Stimulated activated CD4-positive, alpha-beta T cell treated with anti-CD3 and anti-CD28 coated beads, Interleukin-15, amount 100 ng/mL, for 24 hours (primary cell): ENCODE data around the gene TRIM65.

Experiments used
- DNase-seq: peaks from one replicate; pipeline ENCODE4 v3.0.0-alpha.2; 2020

The TRIM65 gene

DNA sequence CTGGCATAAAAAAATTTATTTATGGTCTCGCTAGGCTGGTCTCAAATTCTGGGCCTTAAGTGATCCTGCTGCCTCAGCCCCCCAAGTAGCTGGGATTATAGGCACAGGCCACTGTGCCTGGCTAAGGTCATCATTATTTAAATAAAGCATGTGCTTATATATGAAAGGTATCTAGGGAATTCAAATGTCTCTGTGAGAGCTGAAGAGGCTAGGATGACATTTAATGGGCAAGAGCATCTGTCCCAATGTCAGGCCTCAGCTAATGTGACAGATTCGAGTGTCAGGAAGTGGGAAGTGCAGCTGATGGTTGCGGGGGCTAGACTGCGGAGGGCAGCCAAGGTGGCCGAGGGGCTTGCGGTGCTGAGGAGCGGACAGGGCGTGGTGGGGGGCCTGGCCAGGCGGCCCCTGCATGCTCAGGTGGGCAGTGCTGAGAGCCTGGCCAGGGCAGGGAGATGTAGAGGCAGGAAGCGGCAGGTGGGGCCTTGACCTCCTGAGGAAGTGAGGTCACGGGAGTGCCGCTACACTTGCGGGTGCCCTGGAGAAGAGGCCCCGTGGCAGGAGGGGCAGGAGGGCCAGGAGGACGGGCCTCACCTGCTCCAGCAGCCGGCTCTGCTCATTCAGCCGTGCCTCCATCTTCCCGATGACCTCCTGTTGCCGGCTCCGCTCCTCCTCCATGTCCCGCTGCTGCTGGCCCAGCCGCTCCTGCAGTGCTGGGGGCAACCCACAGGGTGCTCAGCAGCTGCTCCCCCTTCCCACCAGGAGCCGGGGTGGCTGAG lies 20.6 kb upstream of the TRIM65 start:
- no peak for DNase-seq

DNA sequence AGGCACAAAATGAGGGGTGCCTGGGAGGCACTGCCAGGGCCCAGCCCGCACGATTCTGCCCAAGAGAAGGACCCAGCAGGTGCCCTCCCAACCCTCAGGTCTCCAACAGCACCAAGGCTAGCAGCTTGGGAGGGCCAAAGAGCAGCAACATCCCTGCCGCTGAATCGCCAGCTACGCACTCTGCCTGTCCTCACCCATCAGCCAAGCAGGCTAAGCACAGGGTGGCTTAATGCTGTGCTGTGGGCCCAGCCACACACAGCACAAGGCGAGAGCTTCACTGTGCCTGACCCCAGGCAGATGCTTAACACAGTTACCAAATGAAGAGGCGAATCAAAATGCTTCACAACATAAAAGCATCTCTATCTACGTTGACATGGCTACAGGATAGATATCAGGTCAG lies 18.5 kb upstream of the TRIM65 start:
- no peak for DNase-seq

DNA sequence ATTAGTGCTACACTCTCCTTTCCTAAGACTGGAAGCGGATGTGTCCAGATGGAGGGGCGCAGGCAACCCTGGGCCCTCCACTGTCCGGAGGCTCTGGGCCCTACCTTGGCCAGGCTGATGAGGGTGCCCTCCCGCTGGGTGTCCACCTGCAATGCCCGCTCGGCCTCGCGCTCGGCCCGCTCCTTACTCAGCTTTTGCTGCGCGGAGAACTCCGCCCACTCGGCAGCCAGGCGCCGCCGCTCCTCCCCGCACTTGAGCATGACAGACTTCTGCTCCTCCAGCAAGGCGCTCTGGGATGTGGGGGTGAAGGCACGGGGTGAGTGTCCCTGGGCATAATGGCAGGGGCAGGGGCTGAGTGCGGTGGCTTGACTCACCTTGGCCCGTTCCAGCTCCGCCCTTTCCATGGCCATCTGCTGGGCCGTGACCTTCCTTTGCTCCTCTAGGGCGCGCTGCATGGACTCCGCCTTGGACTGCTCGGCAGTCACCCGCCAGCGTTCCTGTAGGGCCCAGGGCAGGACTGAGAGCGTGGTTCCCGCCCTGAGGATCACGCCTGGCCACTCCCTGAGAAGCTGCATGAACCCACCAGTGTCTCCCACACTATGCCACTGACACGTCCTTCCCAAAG lies 18.0 kb upstream of the TRIM65 start:
- DNase-seq = no peak

DNA sequence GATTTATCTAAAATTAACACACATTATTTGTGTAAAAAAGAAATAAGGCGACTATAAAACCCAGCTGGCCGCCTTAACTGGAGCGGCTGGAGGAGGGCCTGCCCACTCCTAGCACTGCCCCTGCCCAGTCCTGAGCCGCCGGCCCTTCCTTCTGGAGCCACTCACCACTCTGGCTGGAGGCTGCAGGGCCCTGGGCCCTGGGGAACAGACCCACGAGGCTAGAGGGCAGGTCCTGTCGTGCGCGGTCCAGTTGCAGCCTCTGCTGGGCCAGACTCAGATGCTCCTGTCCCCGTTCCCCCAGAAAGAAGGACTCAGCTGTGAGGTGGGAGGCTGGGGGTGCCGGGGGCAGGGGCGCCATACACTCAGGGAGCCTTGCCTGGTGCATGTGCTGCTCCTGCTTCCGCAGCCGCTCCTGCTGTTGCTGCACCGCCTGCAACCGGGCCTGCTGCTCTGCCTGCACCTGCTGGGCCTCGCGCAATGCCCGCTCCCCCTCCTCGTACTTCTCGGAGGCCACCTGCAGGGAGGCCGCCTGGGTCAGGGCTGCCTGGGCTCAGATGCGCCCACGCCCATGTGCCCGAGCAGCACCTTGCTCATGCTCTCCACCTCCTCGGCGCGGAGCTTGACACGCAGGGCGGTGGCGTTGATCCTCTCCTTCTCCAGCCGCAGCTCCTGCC lies 16.9 kb upstream of the TRIM65 start:
- no peak for DNase-seq

DNA sequence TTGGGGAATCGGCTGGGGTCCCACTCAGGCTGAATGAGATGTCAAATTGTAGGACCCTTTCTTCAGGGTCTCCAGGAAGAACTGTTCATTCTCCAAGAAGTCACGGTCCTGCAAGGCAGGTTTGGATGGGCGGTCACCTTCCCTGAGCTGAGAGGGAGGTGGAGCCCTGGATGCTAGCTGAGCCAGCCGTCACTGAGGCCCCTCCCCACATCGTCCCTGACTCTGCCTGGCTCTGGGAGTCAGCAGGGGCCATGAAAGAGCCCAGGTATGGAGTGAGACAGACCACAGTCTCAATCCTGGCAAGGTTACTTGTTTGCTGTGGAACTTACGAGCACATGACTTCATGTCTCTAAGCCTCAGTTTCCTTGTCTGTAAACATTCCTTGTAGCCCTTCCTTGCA lies 13.9 kb upstream of the TRIM65 start:
- no peak for DNase-seq

DNA sequence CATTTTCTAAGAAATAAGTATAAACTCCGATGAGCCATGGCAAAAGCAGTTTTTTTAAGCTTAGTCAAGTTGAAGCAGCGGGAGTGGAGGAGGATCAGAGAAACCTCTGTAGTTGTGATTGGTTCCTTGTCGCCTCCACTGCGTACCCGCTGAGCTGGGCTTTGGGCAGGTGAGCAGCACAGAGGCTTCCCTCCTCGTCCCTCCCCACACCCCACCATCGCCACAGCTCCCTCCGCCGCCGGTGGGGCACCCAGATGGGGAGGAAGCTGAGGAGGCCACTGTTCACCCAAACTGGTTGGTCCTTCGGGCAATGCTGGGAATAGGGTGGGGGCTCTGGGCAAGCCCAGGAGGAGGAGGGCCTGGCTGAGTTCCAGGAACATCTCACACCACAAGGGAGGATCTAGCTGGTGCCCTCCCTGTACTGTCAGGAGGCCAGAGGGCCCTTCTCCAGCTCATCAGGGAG lies 13.1 kb upstream of the TRIM65 start:
- no peak for DNase-seq

DNA sequence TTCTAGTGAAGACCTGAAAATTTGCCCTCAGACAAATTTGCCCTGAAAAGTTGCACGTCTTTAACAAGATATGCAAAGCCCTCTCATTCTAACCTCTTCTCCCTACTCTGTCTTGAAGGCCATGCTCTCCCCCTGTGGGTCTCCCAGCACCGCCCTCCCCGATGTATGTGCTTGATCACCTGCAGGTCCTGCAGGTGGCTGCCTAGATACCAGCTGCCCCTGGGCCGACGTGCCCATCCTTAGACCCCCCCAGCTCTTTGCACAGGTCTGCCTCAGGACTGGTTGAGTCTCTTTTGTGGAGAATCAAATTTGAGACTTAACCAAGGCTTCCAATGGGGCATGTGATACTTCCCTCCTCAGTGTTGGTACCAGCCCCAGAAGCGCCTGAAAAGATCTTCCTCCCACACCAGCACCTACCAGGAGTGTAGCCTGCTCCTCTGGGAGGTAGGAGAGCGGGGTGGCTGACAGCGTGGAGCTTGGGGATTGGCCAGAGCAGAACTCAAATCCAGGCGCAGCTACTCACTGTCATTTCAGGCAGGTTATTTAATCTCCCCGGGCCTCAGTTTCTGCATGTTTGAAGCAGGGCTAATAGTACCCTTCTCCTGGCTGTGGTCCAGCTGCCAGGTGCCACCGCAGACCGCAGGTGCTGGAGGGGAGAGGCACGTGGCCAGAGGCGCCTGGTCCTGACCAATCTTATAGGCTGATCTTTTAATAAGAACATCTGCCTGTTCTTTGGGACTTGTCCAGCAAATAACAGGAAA lies 12.5 kb upstream of the TRIM65 start:
- DNase-seq = no peak

DNA sequence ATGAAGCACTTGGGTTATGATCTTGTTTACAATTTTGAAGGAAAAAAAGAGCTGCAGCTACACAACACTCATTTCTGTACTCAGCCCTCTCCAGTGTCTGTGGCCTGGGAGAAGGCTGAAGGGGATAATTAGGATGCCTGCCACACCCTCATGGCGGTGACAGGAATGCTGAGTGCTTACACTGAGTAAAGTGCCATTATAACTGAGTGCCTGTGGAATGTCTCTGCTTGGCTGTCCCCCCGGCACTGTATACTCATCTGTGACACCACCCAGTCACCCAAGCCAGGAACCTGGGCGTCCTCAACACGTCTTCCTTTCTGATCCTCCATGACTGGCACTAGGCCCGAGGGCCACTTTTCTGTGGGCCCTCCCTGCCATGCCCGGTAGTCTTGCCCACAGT lies 11.4 kb upstream of the TRIM65 start:
- DNase-seq = no peak

DNA sequence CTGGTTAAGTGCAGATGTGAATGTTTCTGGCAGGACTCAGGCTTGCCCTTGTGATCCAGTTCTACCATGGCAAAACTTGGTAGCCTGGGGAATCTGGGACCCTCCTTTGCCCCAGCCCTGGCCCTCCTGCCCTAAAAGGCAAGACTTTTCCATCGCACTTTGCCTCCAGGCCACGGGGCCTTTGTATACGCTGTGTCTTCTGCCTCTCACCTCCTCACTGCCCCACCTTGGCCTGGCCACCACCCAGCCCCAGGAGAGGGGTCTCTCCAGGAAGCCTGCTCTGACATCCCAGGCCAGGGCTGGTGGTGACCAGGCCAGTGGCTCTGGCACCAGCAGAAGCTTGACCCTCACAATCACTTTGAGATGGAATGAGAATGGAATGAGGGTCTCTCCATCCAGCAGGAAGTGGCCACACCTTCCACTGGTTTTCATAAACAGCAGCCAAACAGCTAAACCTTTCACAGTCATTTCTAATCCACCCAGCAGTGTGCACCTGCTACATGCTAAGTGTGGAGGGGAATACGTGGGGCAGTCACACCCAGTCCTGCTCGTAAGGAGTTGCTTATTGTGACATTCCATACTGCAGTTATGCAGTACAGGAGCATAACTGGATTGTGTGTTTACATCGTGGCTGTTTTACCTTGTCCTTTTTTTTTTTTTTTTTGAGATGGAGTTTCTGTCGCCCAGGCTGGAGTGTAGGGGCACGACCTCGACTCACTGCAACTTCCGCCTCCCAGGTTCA lies 9.6 kb upstream of the TRIM65 start:
- DNase-seq = no peak

DNA sequence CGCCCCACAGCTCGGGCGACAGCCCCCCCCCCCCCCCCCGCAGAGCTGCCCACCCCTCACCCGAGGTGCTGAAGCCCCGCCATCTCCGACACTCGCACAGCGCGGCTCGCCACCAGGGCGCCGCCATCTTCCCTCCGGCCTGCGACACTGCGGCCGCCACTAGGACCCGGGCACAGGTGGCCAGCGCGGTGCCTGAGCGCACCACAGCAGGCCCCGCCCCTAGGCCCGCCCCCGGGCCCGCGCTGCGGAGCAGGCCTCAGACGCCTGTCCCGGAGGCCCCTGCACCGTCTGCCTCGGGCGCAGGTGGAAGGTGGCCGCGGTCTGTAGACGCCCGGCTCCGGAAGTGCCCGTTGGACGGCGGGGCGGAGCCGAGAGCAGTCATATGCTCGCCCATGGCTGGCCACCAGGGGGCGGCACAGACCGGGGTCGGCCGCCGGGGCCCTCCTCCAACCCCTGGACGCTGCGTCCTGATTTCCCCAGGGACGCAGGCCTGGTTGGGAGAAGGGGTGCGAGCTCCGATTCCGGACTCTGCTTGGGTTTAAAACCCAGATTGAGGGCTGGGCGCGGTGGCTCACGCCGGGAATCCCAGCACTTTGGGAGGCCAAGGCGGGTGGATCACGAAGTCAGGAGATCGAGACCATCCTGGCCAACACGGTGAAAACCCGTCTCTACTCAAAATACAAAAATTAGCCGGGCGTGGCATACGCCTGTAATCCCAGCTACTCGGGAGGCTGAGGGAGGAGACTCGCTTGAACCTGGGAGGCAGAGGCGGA lies 8.2 kb upstream of the TRIM65 start, which contains the start of gene MRPL38:
TSS of gene MRPL38 (minus strand) at position 136 of the 773 bp plus-strand sequence. CDS start at position 127, 9 bp downstream.
- peak; percentile 96 for DNase-seq

DNA sequence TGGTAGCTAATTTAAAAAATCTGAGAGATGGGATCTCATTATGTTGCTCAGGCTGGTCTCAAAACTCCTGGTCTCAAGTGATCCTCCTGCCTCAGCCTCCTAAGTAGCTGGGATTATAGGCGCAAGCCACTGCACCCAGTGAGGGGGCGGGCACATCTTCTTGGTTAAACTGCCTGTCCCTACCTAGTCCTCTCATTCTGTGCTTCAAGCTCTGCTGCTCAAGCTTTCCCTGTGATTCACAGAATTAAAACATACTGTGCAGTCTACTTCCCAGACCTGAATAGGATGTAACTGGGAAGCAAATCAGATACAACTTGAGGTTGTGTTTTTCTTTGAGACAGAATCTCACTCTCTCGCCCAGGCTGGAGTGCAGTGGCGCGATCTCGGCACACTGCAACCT lies 5.7 kb upstream of the TRIM65 start:
- no peak for DNase-seq

DNA sequence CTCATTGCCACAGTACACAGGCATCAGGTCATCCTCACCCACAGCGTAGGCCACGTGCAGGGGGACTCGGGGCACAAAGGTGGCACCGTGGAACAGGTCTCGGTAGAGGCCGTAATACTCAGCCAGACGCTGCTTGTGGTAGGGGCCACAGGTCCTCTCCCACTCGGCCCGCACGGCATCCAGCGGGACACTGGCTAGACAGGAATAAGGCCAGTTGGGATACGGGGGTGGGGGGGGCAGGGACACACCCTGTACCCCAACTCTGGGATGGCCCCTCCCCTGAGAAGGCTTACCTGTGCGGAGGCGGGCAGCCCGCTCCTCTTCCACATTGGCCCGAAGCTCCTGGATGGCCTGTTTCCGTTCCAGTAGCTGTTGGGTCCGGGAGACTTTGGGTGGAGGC lies 5.0 kb upstream of the TRIM65 start:
- no peak for DNase-seq

DNA sequence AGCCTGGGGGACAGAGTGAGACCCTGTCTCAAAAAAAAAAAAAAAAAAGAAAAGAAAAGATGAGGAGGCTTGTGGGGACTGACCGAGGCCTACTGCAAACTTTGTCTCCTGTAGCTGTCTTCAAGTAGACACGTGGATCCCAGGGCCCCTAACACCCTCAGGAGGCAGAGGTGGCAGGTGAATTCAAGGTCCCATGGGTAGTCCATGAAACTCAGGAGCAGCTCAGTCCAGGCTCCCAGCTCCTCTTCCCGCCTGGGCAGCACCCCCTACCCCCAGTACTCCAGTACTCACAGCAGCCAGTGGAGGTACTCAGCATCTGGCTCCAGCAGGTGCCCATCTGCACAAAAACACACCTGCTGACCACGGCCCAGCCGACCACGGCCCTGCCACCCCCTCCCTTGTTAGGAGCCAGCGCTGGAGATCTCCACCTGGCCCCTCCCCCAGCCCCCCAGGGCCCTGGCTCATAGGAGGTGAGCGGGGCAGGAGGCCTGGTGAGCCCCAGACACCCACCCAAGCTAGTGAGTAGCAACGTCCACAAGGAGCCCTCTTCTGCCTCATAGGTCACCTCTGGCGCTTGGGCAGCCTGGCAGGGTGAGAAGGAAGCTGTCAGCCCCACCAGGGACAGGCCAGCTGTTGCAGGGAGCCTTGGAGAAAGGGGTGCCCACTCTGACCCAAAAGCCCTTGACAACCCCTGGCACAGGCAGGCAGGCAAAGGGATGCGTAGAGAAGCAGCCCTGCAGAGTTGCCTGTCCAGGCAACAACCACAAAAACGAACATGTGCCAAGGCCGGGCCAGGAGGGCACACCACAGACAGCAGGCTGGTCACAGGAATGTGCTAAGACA lies 4.2 kb upstream of the TRIM65 start:
- DNase-seq = no peak

DNA sequence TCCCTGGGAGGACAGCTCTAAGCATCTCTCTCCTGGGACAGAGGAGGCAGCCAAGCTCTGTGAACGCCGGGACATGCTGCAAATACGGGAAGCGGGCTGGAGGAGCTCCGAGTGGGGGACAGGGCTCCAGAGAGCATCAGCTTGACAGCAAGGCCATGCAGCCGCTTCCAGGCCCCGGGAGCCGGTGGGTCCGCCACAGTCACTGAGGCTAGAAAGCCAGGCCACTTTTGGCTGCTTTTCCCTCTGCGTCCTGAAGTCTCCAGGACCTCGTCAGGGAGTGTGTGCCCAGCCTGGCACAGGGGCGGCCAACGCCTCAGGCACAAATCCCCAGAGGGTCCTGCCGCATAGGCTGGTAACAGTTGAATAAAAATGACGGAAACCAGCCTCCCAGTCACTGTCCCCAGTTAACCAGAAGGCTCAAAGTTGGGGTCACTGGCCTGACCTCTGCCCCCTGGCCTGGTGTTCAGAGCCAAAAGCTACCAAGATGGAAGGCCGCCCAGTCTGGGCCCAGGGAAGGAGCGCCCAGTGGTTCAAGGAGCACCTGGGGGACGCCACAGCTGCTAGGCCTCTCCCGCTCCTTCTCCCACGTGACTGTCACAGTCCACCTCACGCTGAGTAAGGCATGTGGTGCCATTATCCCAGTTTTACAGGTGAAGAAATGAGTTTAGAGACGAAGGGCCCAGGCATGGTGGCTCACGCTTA lies 3.2 kb upstream of the TRIM65 start:
- DNase-seq = no peak

DNA sequence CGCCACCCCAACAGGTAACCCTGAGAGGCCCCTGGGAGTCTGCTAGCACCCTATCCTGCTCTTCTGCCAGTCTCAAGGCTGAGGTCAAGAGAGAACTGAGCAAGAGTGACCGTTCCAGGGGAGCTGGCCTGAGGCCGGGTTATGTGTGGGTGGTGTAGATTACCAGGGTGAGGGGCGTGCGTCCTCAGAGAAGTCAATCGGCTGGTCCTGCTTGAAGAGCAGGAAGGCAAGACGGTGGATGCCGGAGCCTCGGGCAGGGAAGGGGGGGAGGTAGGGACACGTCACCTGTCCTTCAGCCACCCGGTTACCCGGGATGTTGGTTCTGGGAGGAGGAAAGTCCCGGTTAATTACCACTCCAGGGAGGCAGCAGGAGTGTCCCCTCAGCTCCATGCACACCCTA lies 2.6 kb upstream of the TRIM65 start:
- DNase-seq = no peak

DNA sequence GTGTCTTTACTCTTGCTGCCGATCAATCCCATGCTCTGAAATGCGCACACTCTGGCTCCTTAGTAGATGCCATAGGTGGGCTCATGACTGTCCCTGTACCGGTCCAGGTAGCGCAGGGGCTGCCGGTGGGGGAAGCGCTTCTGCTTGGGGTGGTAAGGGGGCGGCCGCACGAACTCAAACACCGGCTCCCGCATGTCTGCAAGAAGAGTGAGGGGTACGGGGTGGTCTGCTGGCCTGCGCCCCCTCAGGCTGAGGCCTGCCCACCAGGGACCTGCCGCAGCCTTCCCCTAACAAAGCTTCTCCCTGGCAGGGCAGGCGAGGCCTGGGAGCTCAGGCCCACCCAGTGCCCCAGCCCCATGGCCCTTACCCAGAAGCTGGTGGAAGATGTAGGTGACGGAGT lies 2.0 kb upstream of the TRIM65 start:
- no peak for DNase-seq

DNA sequence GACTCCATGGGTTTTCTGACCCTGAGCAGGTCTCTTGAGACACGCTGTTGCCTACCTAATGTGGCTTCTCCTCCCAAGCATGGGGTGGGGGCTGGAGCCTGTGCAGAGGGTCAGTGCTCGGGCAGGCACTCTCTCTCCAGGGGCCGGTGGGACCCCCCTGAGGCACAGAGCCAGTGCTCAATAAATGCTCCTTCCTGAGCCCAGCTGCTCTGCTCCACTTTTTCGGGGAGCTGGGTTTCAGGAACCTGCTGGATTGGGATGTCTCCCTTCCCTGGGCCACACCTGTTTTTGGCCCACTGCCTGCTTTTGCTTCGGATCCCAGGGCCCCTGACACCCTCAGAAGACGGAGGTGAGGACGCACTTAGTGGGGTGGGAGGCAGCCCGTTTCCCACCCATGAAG lies 1.3 kb upstream of the TRIM65 start:
- no peak for DNase-seq

DNA sequence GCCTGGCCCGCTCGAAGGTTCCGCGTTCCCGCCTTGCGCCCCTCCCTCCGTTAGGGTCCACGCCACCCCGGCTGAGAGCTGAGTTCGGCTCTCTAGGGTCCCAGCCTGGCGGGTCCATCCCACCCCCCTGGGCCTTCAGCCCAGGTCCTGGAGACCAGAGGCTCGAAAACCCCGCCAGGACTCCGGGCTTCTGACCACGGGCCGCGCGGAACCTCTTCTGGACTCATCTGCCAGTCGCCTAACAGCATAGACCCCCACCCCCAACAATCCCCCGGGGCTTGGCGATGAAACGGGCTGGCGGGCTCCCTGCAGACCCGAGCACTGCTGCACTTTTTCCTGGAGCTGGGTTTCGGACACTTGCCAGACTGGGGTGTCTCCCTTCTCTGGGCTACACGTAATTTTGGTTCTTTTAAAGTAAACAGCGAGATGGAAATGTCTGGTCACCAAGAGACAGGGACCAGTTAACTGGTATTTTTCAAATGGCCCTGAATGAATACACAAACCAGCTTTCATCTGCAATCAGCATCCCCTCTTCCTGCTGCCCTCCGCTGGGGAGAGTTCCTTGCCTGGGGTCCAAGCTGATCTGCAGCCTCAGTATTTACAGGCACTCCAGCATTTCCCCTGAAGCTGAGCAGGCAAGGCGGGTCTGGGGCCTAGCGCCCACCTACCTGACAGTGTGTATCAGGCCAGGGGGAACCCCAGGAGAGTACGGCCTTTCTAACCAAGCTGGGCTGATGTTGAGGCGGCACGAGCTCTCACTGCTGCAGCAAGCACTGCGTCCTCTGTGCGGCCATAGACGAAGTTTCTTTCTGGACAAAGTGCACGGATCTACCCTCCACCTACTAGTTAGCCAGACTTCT lies 639 bp upstream of the TRIM65 start:
- DNase-seq = no peak
